OCI-LY7 (cell line): ENCODE measurements around the gene MTHFS. TPM values are rescaled to one million over a fixed set of nuclear protein-coding genes. Genes with fewer than 3 reads are reported as not detected.

ENCODE experiments used
- BruUV-seq: library from RNA; stranded (reverse); fragments of 400-500 nt; replicated peaks from 2 replicates; lab custom pipeline; 2021; lab: Mats Ljungman, UMichigan
- CTCF ChIA-PET: fragments of 300-600 bp; sonication (Branson Sonifier 250); formaldehyde crosslinking; loops from one replicate; lab custom pipeline; 2022; ENCODE audit warnings: antibody characterized with exemption; ENCODE audit not compliant: unreplicated experiment; lab: Charles Lee
- POLR2A ChIA-PET: fragments of 300-600 bp; sonication (Branson Sonifier 250); formaldehyde crosslinking; loops from one replicate; lab custom pipeline; 2022; ENCODE audit warnings: antibody characterized with exemption; lab: Charles Lee
- DNase-seq: peaks from one replicate; pipeline ENCODE4 v3.0.0-alpha.2; 2015; ENCODE audit warnings: low spot score
- H2AFZ ChIP-seq: fragments of 200-600 bp; sonication (generic), shearing (Covaris generic); 2 replicates; pipeline ENCODE4 v1.6.1; 2014; ENCODE audit warnings: mild to moderate bottlenecking, antibody characterized with exemption, low read length, moderate library complexity
- H3K27ac ChIP-seq: fragments of 200-600 bp; sonication (generic); 2 replicates; pipeline ENCODE4 v1.5.1; 2014; ENCODE audit warnings: mixed run types, low read depth, mild to moderate bottlenecking, moderate library complexity, low read length, inconsistent platforms; ENCODE audit not compliant: poor library complexity, severe bottlenecking
- H3K36me3 ChIP-seq: fragments of 200-600 bp; sonication (generic); 2 replicates; pipeline ENCODE4 v1.6.1; 2014; ENCODE audit warnings: mild to moderate bottlenecking, antibody characterized with exemption, low read length, moderate library complexity, mixed read lengths; ENCODE audit not compliant: insufficient read depth
- H3K4me1 ChIP-seq: fragments of 200-600 bp; sonication (generic); 2 replicates; pipeline ENCODE4 v1.5.1; 2014; ENCODE audit warnings: mild to moderate bottlenecking, low read length; ENCODE audit not compliant: insufficient read depth, poor library complexity, severe bottlenecking
- H3K4me2 ChIP-seq: fragments of 200-600 bp; sonication (generic); 2 replicates; pipeline ENCODE4 v1.6.1; 2014; ENCODE audit warnings: mild to moderate bottlenecking, low read length
- H3K4me3 ChIP-seq: fragments of 200-600 bp; sonication (generic); 2 replicates; pipeline ENCODE4 v1.5.1; 2014; ENCODE audit warnings: mild to moderate bottlenecking, low read depth, low read length; ENCODE audit not compliant: poor library complexity, severe bottlenecking
- H3K79me2 ChIP-seq: fragments of 200-600 bp; sonication (generic); 2 replicates; pipeline ENCODE4 v1.6.1; 2016; ENCODE audit warnings: low read depth, mild to moderate bottlenecking, low read length, moderate library complexity, mixed read lengths; ENCODE audit not compliant: insufficient read depth
- H3K9me2 ChIP-seq: fragments of 200-600 bp; sonication (generic); 2 replicates; pipeline ENCODE4 v1.6.1; 2016; ENCODE audit warnings: mild to moderate bottlenecking, low read length, mixed read lengths; ENCODE audit not compliant: insufficient read depth
- H3K9me3 ChIP-seq: fragments of 200-600 bp; sonication (generic); 2 replicates; pipeline ENCODE4 v1.6.1; 2014; ENCODE audit warnings: mild to moderate bottlenecking, mixed run types, low read length, mixed read lengths
- H4K20me1 ChIP-seq: fragments of 200-600 bp; sonication (generic); 2 replicates; pipeline ENCODE4 v1.6.1; 2014; ENCODE audit warnings: mild to moderate bottlenecking, antibody characterized with exemption, low read length, moderate library complexity, mixed read lengths; ENCODE audit not compliant: insufficient read depth
- CTCF ChIP-seq: fragments of 200-600 bp; sonication (generic); conservative IDR thresholded peaks from 2 replicates; pipeline ENCODE4 v1.5.1; 2014; ENCODE audit warnings: mild to moderate bottlenecking, antibody characterized with exemption, low read length, moderate library complexity, mixed read lengths
- EZH2phosphoT487 ChIP-seq: fragments of 200-600 bp; sonication (generic); IDR thresholded peaks from 2 replicates; pipeline ENCODE4 v1.6.1; 2018; ENCODE audit warnings: low read depth, borderline replicate concordance, mild to moderate bottlenecking, mixed run types, antibody characterized with exemption, low read length, moderate library complexity, mixed read lengths
- intact Hi-C: fragments of 100-400 bp; cut with micrococcal nuclease; formaldehyde crosslinking; loops from one replicate; pipeline ENCODE4 v1.10.0; 2022; ENCODE audit not compliant: unreplicated experiment
- total RNA-seq, 2 experiments: library from RNA; depleted of rRNA in 1 of 2; stranded (reverse); fragments of >200 nt in 1 of 2; shearing (Covaris generic) in 1 of 2; gene quantifications; 2 replicates each; pipeline ENCODE4 v1.2.3, GENCODE V29; 2014 to 2022

MTHFS gene
- total RNA-seq, 2 experiments from 2014 or later: 12.4 to 32.3 TPM

- ChIA-PET POLR2A (interaction anchor here (0.6 to 1.2 kb wide), 3 partner anchors 9 to 1475 kb away, joined by 3 to 5 read pairs (median 5); no protein-coding TSS in a partner anchor), CTCF (interaction anchor here (0.9 kb wide), 1 partner anchor 22 kb away, joined by 3 read pairs; no protein-coding TSS in a partner anchor)
- peaks cover 71% of the 10 kb centered on the region for H3K36me3 ChIP-seq
- intact Hi-C loops: no loop called here
- no peaks in the 10 kb centered on the region for H4K20me1 ChIP-seq
- no peak overlapping the region for H2AFZ ChIP-seq
- no peaks in the 10 kb centered on the region for H3K79me2 ChIP-seq
- no peaks in the 10 kb centered on the region for H3K9me3 ChIP-seq
- H3K4me3 ChIP-seq: no peak overlapping the region
- no peak for DNase-seq
- no peaks in the 10 kb centered on the region for H3K4me1 ChIP-seq
- no peak overlapping the region for H3K4me2 ChIP-seq
- TF ChIP-seq CTCF (no peak), EZH2phosphoT487 (no peak)
- no peak overlapping the region for H3K27ac ChIP-seq
- BruUV-seq: no TSS peak
- no peaks in the 10 kb centered on the region for H3K9me2 ChIP-seq
These were observed 10.7 kb downstream of the MTHFS start for GRCh38 chr15:79886124-79886523.

- no peaks in the 10 kb centered on the region for H3K9me3 ChIP-seq
- H3K9me2 ChIP-seq: no peaks in the 10 kb centered on the region
- H2AFZ ChIP-seq: no peak overlapping the region
- H3K4me2 ChIP-seq: no peak overlapping the region
- no peak for DNase-seq
- POLR2A ChIA-PET: no interaction called here
- no peak overlapping the region for H3K4me3 ChIP-seq
- no peaks in the 10 kb centered on the region for H3K79me2 ChIP-seq
- CTCF ChIA-PET: no interaction called here
- intact Hi-C loops: no loop called here
- no peaks in the 10 kb centered on the region for H4K20me1 ChIP-seq
- no peak for TF ChIP-seq CTCF
- no peaks in the 10 kb centered on the region for H3K4me1 ChIP-seq
- H3K36me3 ChIP-seq: peaks cover 90% of the 10 kb centered on the region
- no TSS peak for BruUV-seq
- no peak overlapping the region for H3K27ac ChIP-seq
These were observed 12.6 kb downstream of the MTHFS start for GRCh38 chr15:79884204-79884596.

GRCh38 chr15:79883579-79884203 is 13.1 kb downstream of the MTHFS start:
- POLR2A ChIA-PET: interaction anchor here (0.6 to 1.8 kb wide), 2 partner anchors 11 to 14 kb away, joined by 5 to 6 read pairs; no protein-coding TSS in a partner anchor
- Histone ChIP-seq H3K9me3 (peaks cover 4% of the 10 kb centered on the region; the same call in 1 of the 2 replicates), H2AFZ (no peak overlapping the region), H3K4me1 (no peaks in the 10 kb centered on the region), H3K9me2 (no peaks in the 10 kb centered on the region), H3K79me2 (no peaks in the 10 kb centered on the region), H3K4me3 (no peak overlapping the region), H4K20me1 (no peaks in the 10 kb centered on the region), H3K36me3 (peaks cover 90% of the 10 kb centered on the region), H3K27ac (no peak overlapping the region), H3K4me2 (no peak overlapping the region)
- TF ChIP-seq EZH2phosphoT487: no peak
- no peak for TF ChIP-seq CTCF
- CTCF ChIA-PET: no interaction called here
- no peak for DNase-seq
- BruUV-seq: no TSS peak
- intact Hi-C loops: no loop called here
